Endothelial cell (in vitro differentiated cells): Measurements from ENCODE around the gene MICU1. TPM values are rescaled to one million over a fixed set of nuclear protein-coding genes. Genes with fewer than 3 reads are reported as not detected.

Experiments
- DNase-seq: peaks from one replicate; pipeline ENCODE4 v3.0.0; 2021; ENCODE audit warnings: low spot score
- H3K27ac Mint-ChIP-seq: one replicate; pipeline ENCODE4 v1.8.0; 2021; ENCODE audit warnings: mixed read lengths, inconsistent platforms; ENCODE audit not compliant: unreplicated experiment
- H3K27me3 Mint-ChIP-seq: one replicate; pipeline ENCODE4 v1.8.0; 2021; ENCODE audit warnings: mild to moderate bottlenecking, moderate library complexity, mixed read lengths, inconsistent platforms; ENCODE audit not compliant: unreplicated experiment
- H3K36me3 Mint-ChIP-seq: one replicate; pipeline ENCODE4 v1.8.0; 2021; ENCODE audit warnings: mild to moderate bottlenecking, low read depth, mixed read lengths, inconsistent platforms; ENCODE audit not compliant: unreplicated experiment
- H3K4me1 Mint-ChIP-seq: one replicate; pipeline ENCODE4 v1.8.0; 2021; ENCODE audit warnings: mild to moderate bottlenecking, mixed read lengths, inconsistent platforms; ENCODE audit not compliant: unreplicated experiment
- H3K4me3 Mint-ChIP-seq: one replicate; pipeline ENCODE4 v1.8.0; 2021; ENCODE audit warnings: mild to moderate bottlenecking, mixed read lengths, inconsistent platforms; ENCODE audit not compliant: unreplicated experiment
- H3K9me3 Mint-ChIP-seq: one replicate; pipeline ENCODE4 v1.8.0; 2021; ENCODE audit warnings: mixed read lengths, inconsistent platforms; ENCODE audit not compliant: unreplicated experiment
- CTCF ChIP-seq: fragments of 200-600 bp; sonication (generic); IDR thresholded peaks from one replicate; pipeline ENCODE4 v1.5.0; 2021; ENCODE audit warnings: antibody characterized with exemption; ENCODE audit not compliant: unreplicated experiment
- total RNA-seq: library from RNA; stranded (reverse); fragmentation: NEBNext Ultra II Directional; extraction: Animal tissue kit (Norgen Biotek cat#: 25700); gene quantifications from one replicate; pipeline ENCODE4 v1.2.1, GENCODE V29; 2021; ENCODE audit not compliant: unreplicated experiment

MICU1 gene
- total RNA-seq, 1 donor from 2014 or later, result 39.9 TPM

- Mint-ChIP-seq H3K9me3 (no peaks in the 10 kb centered on the region), H3K4me3 (no peak overlapping the region), H3K36me3 (peaks cover 9% of the 10 kb centered on the region), H3K4me1 (no peaks in the 10 kb centered on the region), H3K27me3 (no peaks in the 10 kb centered on the region), H3K27ac (no peak overlapping the region)
- no peak for TF ChIP-seq CTCF
- no peak for DNase-seq
Measured at GRCh38 chr10:72466018-72466417, 159.9 kb downstream of the MICU1 start.

- Mint-ChIP-seq H3K9me3 (no peaks in the 10 kb centered on the region), H3K4me1 (peaks cover 5% of the 10 kb centered on the region), H3K4me3 (no peak overlapping the region), H3K27me3 (no peaks in the 10 kb centered on the region), H3K36me3 (no peaks in the 10 kb centered on the region), H3K27ac (no peak overlapping the region)
- DNase-seq, result no peak
- TF ChIP-seq CTCF, result no peak
Measured at GRCh38 chr10:72464438-72464837, 161.4 kb downstream of the MICU1 start.

GRCh38 chr10:72462261-72462660 lies 163.6 kb downstream of the MICU1 start:
- peaks cover 7% of the 10 kb centered on the region for H3K4me1 Mint-ChIP-seq

GRCh38 chr10:72461085-72461484 lies 164.8 kb downstream of the MICU1 start:
- TF ChIP-seq CTCF, result no peak
- DNase-seq, result no peak
- H3K27ac Mint-ChIP-seq, result no peak overlapping the region
- no peak overlapping the region for H3K4me3 Mint-ChIP-seq
- no peaks in the 10 kb centered on the region for H3K36me3 Mint-ChIP-seq
- peaks cover 7% of the 10 kb centered on the region for H3K4me1 Mint-ChIP-seq
- no peaks in the 10 kb centered on the region for H3K27me3 Mint-ChIP-seq
- H3K9me3 Mint-ChIP-seq, result no peaks in the 10 kb centered on the region

More at GRCh38 chr10:72462261-72462660, 163.6 kb downstream of the MICU1 start:
- Mint-ChIP-seq H3K27ac (no peak overlapping the region), H3K9me3 (no peaks in the 10 kb centered on the region), H3K36me3 (no peaks in the 10 kb centered on the region), H3K4me3 (no peak overlapping the region), H3K27me3 (no peaks in the 10 kb centered on the region)
- no peak for DNase-seq
- TF ChIP-seq CTCF, result no peak

GRCh38 chr10:72460284-72460876 lies 165.5 kb downstream of the MICU1 start:
- peaks cover 7% of the 10 kb centered on the region for H3K4me1 Mint-ChIP-seq
- no peak overlapping the region for H3K4me3 Mint-ChIP-seq
- no peak overlapping the region for H3K27ac Mint-ChIP-seq
- no peak for TF ChIP-seq CTCF
- H3K36me3 Mint-ChIP-seq, result no peaks in the 10 kb centered on the region
- no peak for DNase-seq
- no peaks in the 10 kb centered on the region for H3K27me3 Mint-ChIP-seq
- no peaks in the 10 kb centered on the region for H3K9me3 Mint-ChIP-seq
